Activated CD8-positive, alpha-beta T cell treated with anti-CD3 and anti-CD28 coated beads for 36 hours (primary cell): ENCODE measurements around the gene GIGYF2. TPM values are rescaled to one million over a fixed set of nuclear protein-coding genes. Genes with fewer than 3 reads are reported as not detected.

Experiments
- ATAC-seq: fragments of 200-7000 bp; cut with Tn5 transposase; one replicate; pipeline ENCODE4 v1.10.0; 2021; ENCODE audit warnings: mild to moderate bottlenecking, moderate library complexity
- CTCF ChIA-PET: fragments of 350-600 bp; sonication (Branson Sonifier 250); formaldehyde crosslinking; loops from one replicate; lab custom pipeline; 2021; ENCODE audit warnings: antibody characterized with exemption; lab: Charles Lee
- POLR2A ChIA-PET: fragments of 350-600 bp; sonication (Branson Sonifier 250); formaldehyde crosslinking; loops from one replicate; lab custom pipeline; 2021; ENCODE audit warnings: antibody characterized with exemption; lab: Charles Lee
- DNase-seq: peaks from one replicate; pipeline ENCODE4 v3.0.0-alpha.2; 2020
- H3K27ac Mint-ChIP-seq: one replicate; pipeline ENCODE4 v1.8.0; 2021; ENCODE audit warnings: mild to moderate bottlenecking, mixed read lengths
- H3K27me3 Mint-ChIP-seq: one replicate; pipeline ENCODE4 v1.8.0; 2021; ENCODE audit warnings: mixed read lengths
- H3K36me3 Mint-ChIP-seq: one replicate; pipeline ENCODE4 v1.8.0; 2021; ENCODE audit warnings: low read depth, mixed read lengths
- H3K4me1 Mint-ChIP-seq: one replicate; pipeline ENCODE4 v1.8.0; 2021; ENCODE audit warnings: low read depth, mixed read lengths
- H3K4me3 Mint-ChIP-seq: one replicate; pipeline ENCODE4 v1.8.0; 2021; ENCODE audit warnings: mild to moderate bottlenecking, moderate library complexity, mixed read lengths
- H3K9me3 Mint-ChIP-seq: one replicate; pipeline ENCODE4 v1.8.0; 2021; ENCODE audit warnings: mixed read lengths
- intact Hi-C: fragments of 100-400 bp; cut with micrococcal nuclease; formaldehyde crosslinking; loops from one replicate; pipeline ENCODE4 v1.10.0; 2022
- total RNA-seq, 2 experiments: library from RNA; stranded (reverse); gene quantifications; one replicate each; pipeline ENCODE4 v1.2.3, GENCODE V29; 2021
- TF ChIP-seq, protein P1 (sequence below): fragments of 200-600 bp; IDR thresholded peaks from one replicate; pipeline ENCODE4 v1.8.0; 2022; ENCODE audit warnings: antibody characterized with exemption, mild to moderate bottlenecking

The GIGYF2 gene
- total RNA-seq, 2 experiments from 2014 or later, result 49.7 to 52.5 TPM

- CTCF ChIA-PET, result no interaction called here
- no peaks in the 10 kb centered on the region for H3K4me1 Mint-ChIP-seq
- DNase-seq (no peak), ATAC-seq (no peak)
- no peaks in the 10 kb centered on the region for H3K27me3 Mint-ChIP-seq
- no peak overlapping the region for H3K4me3 Mint-ChIP-seq
- intact Hi-C loops, result no loop called here
- H3K9me3 Mint-ChIP-seq, result no peaks in the 10 kb centered on the region
- H3K36me3 Mint-ChIP-seq, result no peaks in the 10 kb centered on the region
- H3K27ac Mint-ChIP-seq, result no peak overlapping the region
- TF ChIP-seq, protein P1, sequence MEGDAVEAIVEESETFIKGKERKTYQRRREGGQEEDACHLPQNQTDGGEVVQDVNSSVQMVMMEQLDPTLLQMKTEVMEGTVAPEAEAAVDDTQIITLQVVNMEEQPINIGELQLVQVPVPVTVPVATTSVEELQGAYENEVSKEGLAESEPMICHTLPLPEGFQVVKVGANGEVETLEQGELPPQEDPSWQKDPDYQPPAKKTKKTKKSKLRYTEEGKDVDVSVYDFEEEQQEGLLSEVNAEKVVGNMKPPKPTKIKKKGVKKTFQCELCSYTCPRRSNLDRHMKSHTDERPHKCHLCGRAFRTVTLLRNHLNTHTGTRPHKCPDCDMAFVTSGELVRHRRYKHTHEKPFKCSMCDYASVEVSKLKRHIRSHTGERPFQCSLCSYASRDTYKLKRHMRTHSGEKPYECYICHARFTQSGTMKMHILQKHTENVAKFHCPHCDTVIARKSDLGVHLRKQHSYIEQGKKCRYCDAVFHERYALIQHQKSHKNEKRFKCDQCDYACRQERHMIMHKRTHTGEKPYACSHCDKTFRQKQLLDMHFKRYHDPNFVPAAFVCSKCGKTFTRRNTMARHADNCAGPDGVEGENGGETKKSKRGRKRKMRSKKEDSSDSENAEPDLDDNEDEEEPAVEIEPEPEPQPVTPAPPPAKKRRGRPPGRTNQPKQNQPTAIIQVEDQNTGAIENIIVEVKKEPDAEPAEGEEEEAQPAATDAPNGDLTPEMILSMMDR, result no peak
- POLR2A ChIA-PET, result no interaction called here
These were observed 187.6 kb downstream of the GIGYF2 start for GRCh38 chr2:232884549-232885263.

GRCh38 chr2:232885264-232885961, 188.3 kb downstream of the GIGYF2 start:
- TF ChIP-seq, protein P1, result no peak
- Mint-ChIP-seq H3K4me1 (no peaks in the 10 kb centered on the region), H3K4me3 (no peak overlapping the region), H3K27me3 (no peaks in the 10 kb centered on the region), H3K27ac (no peak overlapping the region), H3K9me3 (no peaks in the 10 kb centered on the region), H3K36me3 (no peaks in the 10 kb centered on the region)
- intact Hi-C loops, result no loop called here
- CTCF ChIA-PET, result no interaction called here
- POLR2A ChIA-PET, result no interaction called here
- DNase-seq, result no peak
- no peak for ATAC-seq

DNA sequence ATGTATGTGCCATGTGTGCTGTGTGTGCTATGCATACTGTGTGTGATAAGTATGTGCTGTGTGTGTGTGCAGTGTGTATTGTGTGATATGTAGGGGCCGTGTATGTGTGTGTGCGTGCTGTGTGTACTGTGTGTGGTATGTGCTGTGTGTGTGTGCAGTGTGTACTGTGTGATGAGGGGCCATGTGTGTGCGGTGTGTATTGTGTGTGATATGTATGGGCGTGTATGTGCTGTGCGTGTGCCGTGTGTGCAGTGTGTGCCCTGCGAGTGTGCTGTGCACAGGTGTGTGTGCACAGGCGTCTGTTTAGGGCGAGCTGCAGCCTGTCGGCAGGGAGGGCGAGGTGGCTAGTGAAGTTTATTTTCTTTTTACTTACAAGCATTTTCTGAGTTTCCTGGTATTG, 189.0 kb downstream of the GIGYF2 start:
- no peak for DNase-seq
- Mint-ChIP-seq H3K27me3 (peaks cover 5% of the 10 kb centered on the region), H3K27ac (no peak overlapping the region), H3K4me1 (no peaks in the 10 kb centered on the region), H3K9me3 (no peaks in the 10 kb centered on the region), H3K36me3 (no peaks in the 10 kb centered on the region), H3K4me3 (no peak overlapping the region)
- ChIA-PET CTCF (no interaction called here), POLR2A (no interaction called here)
- intact Hi-C loops, result no loop called here
- TF ChIP-seq, protein P1, result no peak
- no peak for ATAC-seq

- Mint-ChIP-seq H3K9me3 (no peaks in the 10 kb centered on the region), H3K4me3 (no peak overlapping the region), H3K4me1 (no peaks in the 10 kb centered on the region), H3K27me3 (peaks cover 5% of the 10 kb centered on the region), H3K27ac (no peak overlapping the region), H3K36me3 (no peaks in the 10 kb centered on the region)
- no peak for DNase-seq
- intact Hi-C loops, result no loop called here
- TF ChIP-seq, protein P1, result no peak
- CTCF ChIA-PET, result no interaction called here
- POLR2A ChIA-PET, result no interaction called here
- ATAC-seq, result no peak
These were observed 189.5 kb downstream of the GIGYF2 start for GRCh38 chr2:232886632-232887031.

- DNase-seq (no peak), ATAC-seq (no peak)
- ChIA-PET CTCF (interaction anchor here (0.9 kb wide), 1 partner anchor 16 kb away, joined by 3 read pairs; no protein-coding TSS in a partner anchor), POLR2A (no interaction called here)
- H3K9me3 Mint-ChIP-seq, result no peaks in the 10 kb centered on the region
- TF ChIP-seq, protein P1, result no peak
- peaks cover 5% of the 10 kb centered on the region for H3K27me3 Mint-ChIP-seq
- H3K27ac Mint-ChIP-seq, result no peak overlapping the region
- H3K36me3 Mint-ChIP-seq, result no peaks in the 10 kb centered on the region
- intact Hi-C loops, result no loop called here
- no peaks in the 10 kb centered on the region for H3K4me1 Mint-ChIP-seq
- no peak overlapping the region for H3K4me3 Mint-ChIP-seq
These were observed 190.2 kb downstream of the GIGYF2 start for GRCh38 chr2:232887171-232887850.
